Measurements from ENCODE around the gene OXSR1.

OXSR1 gene

GRCh38 chr3:38164952-38165721 lies at the start of gene OXSR1:
Gene OXSR1 (plus strand): TSS chr3:38165537. CDS start chr3:38165877, 340 bp downstream.
- DNase-seq (ENCODE audit: low read depth) = peak; percentile 96

DNA sequence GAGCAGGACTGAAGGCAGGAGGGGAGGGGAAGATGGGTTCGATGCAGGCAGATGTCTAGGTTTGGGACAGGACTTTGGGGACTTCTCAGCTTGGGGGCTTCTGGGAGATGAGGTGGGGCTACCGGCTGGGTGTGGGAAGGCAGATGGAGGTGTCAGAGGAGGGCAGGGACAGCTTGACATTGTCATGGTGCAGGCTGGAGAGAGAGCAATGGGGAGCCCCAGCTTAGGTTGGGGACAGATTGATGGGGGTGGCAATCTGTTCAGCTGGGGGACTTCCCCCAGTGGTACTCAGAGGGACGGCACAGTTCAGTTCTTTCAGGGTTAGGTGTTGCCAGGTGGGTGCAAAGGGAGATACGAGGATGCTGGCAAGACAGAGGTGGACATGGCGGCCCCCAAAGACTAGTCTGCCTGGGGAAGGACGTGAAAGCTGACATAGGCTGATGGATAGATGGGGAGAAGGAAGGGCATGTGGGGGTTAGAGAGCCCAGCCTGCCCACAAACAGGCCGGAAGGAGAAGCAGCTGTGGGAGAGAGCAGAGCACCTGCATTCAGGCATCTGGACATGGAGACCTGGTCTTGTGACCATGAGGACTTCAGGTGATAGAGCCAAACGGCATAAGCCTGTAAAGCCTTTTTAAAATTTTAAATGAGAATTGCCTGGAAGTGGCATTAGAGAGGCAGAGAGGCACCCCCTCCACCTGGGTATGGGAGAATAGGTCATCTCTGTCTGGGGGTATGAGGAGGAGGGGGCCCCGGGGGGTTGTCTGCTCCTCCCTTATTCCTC lies 49.5 kb upstream of the OXSR1 start:
- no peak for DNase-seq (ENCODE audit: low read depth)

- DNase-seq (ENCODE audit: low read depth) = no peak
Measured at GRCh38 chr3:38116471-38117162, 48.7 kb upstream of the OXSR1 start.

DNA sequence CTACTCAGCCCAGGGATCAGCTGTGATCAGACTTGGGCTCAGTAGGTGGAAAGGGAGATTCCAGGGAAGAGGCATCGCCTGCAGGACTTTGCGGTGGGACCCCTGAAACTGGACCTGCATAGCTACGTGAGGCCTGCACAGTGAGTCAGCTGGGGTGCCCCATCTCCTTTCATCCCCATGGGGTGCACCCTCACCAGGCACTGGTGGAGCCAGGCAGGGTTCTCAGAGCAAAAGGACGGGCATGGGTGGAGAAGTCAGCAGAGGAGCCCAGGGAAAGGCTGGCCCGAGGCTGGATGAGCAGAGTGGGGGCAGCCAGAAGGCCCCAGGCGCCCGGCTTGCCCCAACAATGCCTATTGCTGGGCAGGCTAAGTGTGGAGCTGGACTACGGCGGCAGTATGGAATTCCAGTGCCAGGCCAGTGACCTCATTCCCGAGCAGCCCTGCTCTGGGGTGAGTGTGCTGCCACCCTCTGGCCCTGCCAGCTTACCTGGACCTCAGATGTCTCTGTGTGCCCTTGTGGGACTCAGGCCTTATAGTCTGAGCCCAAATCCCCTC lies 48.1 kb upstream of the OXSR1 start:
- DNase-seq (ENCODE audit: low read depth) = no peak

GRCh38 chr3:38117748-38118420 lies 47.5 kb upstream of the OXSR1 start:
- peak; percentile 61 for DNase-seq (ENCODE audit: low read depth)

DNA sequence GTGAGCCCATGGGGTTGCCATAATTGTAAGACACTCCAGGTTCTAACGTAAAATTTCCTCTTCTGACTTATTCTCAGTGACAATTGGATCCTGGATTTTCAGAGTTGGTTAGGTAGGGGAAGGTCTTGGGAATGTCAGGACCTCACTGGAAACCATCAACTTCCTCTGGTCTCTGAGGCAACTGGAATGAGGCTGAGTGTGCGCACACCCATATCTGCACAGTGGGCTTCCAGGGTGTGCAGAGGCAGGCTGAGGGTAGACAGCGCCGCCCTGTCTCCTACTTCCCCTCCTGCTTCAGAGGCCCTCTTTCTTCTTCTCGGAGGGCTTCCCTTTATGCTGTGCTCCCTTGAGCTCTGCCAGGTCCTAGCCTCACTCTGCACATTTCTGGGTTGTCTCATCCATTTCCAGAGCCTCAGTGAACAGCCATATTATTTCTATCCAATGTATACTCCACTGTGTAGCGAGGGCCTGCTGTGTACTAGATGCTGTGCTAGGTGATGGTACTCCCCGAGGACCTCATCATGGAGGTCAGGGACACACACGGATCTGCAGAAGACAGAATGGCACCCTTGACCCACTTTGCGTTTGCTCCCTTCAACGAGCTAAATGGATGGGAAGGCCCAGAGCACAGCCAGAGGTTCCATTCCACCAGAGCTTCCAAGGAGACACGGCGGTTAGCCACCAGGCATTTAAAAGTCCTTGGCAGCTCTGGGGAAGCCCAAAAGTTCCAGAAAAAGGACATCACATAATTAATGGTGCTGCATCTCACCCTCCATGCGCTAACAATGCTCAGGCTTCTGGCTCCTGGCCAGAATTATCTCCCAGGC lies 46.7 kb upstream of the OXSR1 start:
- DNase-seq (ENCODE audit: low read depth) = no peak

- DNase-seq (ENCODE audit: low read depth) = no peak
Measured at GRCh38 chr3:38119248-38119544, 46.1 kb upstream of the OXSR1 start.

DNA sequence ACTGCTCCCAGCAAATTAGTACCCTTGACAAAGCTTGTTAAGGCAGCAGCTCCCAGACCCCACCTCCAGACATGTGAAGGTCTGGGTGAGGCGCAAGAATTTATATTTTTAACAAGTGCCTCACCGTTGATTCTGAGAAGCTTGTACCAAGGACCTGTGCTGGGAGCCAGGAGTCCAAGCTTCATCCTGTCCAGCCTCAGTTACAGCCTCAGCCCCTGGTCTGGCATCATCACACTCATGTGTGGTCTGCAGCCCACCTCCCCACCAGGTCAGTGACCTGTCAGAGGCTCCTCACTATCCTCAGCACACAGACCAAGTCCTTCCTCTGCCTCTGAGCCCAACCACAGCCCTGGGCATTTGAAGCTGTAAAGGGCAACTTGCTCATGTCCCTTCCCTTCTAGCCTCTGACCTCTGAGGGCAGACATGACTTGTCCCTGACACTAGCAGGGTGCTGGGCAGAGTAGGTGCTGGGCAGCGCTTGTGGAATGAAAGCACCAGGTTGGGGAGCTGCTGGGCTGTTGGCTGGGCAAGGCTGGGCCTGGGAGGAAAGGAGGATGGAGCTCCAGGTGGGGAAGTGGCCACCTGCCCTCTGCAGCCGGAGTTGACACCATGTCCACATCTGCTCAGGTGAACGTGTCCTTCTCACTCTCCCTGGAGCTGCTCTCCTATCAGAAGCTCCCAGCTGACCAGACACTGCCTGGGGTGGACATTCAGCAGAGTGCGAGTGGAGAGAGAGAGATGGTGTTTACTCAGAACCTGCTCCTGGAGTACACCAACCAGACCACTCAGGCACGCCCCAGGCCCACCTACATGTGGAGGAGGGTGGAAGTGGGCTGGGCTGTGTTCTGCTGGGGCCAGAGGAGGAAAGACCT lies 45.3 kb upstream of the OXSR1 start:
- no peak for DNase-seq (ENCODE audit: low read depth)

GRCh38 chr3:38120693-38121450 lies 44.5 kb upstream of the OXSR1 start:
- DNase-seq (ENCODE audit: low read depth) = no peak

- no peak for DNase-seq (ENCODE audit: low read depth)
Measured at GRCh38 chr3:38121451-38121831, 43.9 kb upstream of the OXSR1 start.

GRCh38 chr3:38121832-38122461 lies 43.4 kb upstream of the OXSR1 start:
- DNase-seq (ENCODE audit: low read depth) = no peak

GRCh38 chr3:38122712-38123290 lies 42.5 kb upstream of the OXSR1 start:
- DNase-seq (ENCODE audit: low read depth) = no peak

GRCh38 chr3:38124324-38125122 lies 40.8 kb upstream of the OXSR1 start:
- DNase-seq (ENCODE audit: low read depth) = no peak

- DNase-seq (ENCODE audit: low read depth) = no peak
Measured at GRCh38 chr3:38125305-38126120, 39.8 kb upstream of the OXSR1 start.

GRCh38 chr3:38126121-38126892 lies 39.0 kb upstream of the OXSR1 start:
- DNase-seq (ENCODE audit: low read depth) = no peak

Data from stimulated activated CD8-positive, alpha-beta memory T cell treated with anti-CD3 and anti-CD28 coated beads, Interleukin-12 subunit alpha, Interleukin-12 subunit beta, amount 100 ng/mL, for 1 hour (primary cell).